Panc1 (cell line): ENCODE results near the gene TMEM165.

Source experiments
- SIN3A ChIP-seq: IDR thresholded peaks from 2 replicates; pipeline ENCODE4 v1.6.1; 2012; ENCODE audit warnings: low read depth, mild to moderate bottlenecking, low read length, moderate library complexity, borderline replicate concordance; ENCODE audit not compliant: insufficient read depth
- TF ChIP-seq, protein P1 (sequence below): fragments of 450-650 bp; IDR thresholded peaks from 2 replicates; pipeline ENCODE4 v1.5.1; 2017; ENCODE audit warnings: mild to moderate bottlenecking

DNA sequence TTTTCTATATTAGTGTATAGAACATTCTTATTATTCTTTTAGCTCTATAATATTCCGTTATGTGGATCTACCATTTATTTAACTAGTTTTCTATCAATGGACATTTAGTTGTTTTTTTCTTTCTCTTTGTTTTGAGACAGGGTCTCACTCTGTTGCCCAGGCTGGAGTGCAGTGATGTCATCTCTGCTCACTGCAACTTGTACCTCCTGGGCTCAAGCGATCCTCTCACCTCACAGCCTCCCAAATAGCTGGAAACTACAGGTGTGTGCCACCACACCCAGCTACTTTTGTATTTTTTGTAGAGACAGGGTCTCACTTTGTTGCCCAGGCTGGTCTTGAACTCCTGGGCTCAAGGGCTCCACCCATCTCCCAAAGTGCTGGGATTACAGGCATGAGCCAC, 10.8 kb downstream of the TMEM165 start:
- TF ChIP-seq, protein P1, sequence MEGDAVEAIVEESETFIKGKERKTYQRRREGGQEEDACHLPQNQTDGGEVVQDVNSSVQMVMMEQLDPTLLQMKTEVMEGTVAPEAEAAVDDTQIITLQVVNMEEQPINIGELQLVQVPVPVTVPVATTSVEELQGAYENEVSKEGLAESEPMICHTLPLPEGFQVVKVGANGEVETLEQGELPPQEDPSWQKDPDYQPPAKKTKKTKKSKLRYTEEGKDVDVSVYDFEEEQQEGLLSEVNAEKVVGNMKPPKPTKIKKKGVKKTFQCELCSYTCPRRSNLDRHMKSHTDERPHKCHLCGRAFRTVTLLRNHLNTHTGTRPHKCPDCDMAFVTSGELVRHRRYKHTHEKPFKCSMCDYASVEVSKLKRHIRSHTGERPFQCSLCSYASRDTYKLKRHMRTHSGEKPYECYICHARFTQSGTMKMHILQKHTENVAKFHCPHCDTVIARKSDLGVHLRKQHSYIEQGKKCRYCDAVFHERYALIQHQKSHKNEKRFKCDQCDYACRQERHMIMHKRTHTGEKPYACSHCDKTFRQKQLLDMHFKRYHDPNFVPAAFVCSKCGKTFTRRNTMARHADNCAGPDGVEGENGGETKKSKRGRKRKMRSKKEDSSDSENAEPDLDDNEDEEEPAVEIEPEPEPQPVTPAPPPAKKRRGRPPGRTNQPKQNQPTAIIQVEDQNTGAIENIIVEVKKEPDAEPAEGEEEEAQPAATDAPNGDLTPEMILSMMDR: no peak
- no peak for TF ChIP-seq SIN3A
